Neural progenitor cell (in vitro differentiated cells): ENCODE data around the gene OR7G3. TPM values are rescaled to one million over a fixed set of nuclear protein-coding genes. Genes with fewer than 3 reads are reported as not detected.

Experiments
- DNase-seq: peaks from one replicate; pipeline ENCODE4 v3.0.0-alpha.2; 2016; ENCODE audit warnings: low spot score
- H2AFZ ChIP-seq: fragments of 200-600 bp; sonication (generic); replicated peaks from 2 replicates; pipeline ENCODE4 v1.6.1; 2016; ENCODE audit warnings: antibody characterized with exemption
- H3F3A ChIP-seq: fragments of 200-600 bp; sonication (generic); 2 replicates; pipeline ENCODE4 v1.6.1; 2016; ENCODE audit warnings: antibody characterized with exemption, low read depth
- H3K27ac ChIP-seq: fragments of 200-600 bp; sonication (generic); 2 replicates; pipeline ENCODE4 v1.5.1; 2016; ENCODE audit warnings: mild to moderate bottlenecking
- H3K27me3 ChIP-seq: fragments of 200-600 bp; sonication (generic); 2 replicates; pipeline ENCODE4 v1.6.1; 2016; ENCODE audit warnings: mild to moderate bottlenecking, moderate library complexity
- H3K36me3 ChIP-seq: fragments of 200-600 bp; sonication (generic); 2 replicates; pipeline ENCODE4 v1.5.1; 2016
- H3K4me1 ChIP-seq: fragments of 200-600 bp; sonication (generic); 2 replicates; pipeline ENCODE4 v1.6.1; 2016; ENCODE audit warnings: mixed run types
- H3K4me2 ChIP-seq: fragments of 200-600 bp; sonication (generic); 2 replicates; pipeline ENCODE4 v1.6.1; 2016
- H3K4me3 ChIP-seq: fragments of 200-600 bp; sonication (generic); 2 replicates; pipeline ENCODE4 v1.5.1; 2016
- H3K79me2 ChIP-seq: fragments of 200-600 bp; sonication (generic); 2 replicates; pipeline ENCODE4 v1.6.1; 2016; ENCODE audit warnings: low read depth
- H3K9ac ChIP-seq: fragments of 200-600 bp; sonication (generic); 2 replicates; pipeline ENCODE4 v1.6.1; 2016
- H3K9me3 ChIP-seq: fragments of 200-600 bp; sonication (generic); 2 replicates; pipeline ENCODE4 v1.5.1; 2016; ENCODE audit warnings: low read depth
- H4K20me1 ChIP-seq: fragments of 200-600 bp; sonication (generic); 2 replicates; pipeline ENCODE4 v1.6.1; 2016; ENCODE audit warnings: low read depth
- H3K27ac Mint-ChIP-seq: 3 replicates; pipeline ENCODE4 v1.8.0; 2021; ENCODE audit warnings: mixed read lengths
- H3K27me3 Mint-ChIP-seq: 2 replicates; pipeline ENCODE4 v1.8.0; 2022; ENCODE audit warnings: low read depth, mild to moderate bottlenecking, inconsistent platforms, moderate library complexity, mixed read lengths; ENCODE audit not compliant: insufficient read depth
- H3K36me3 Mint-ChIP-seq: 3 replicates; pipeline ENCODE4 v1.8.0; 2021; ENCODE audit warnings: mixed read lengths
- H3K4me1 Mint-ChIP-seq: 3 replicates; pipeline ENCODE4 v1.8.0; 2021; ENCODE audit warnings: mixed read lengths
- H3K4me3 Mint-ChIP-seq: 3 replicates; pipeline ENCODE4 v1.8.0; 2021; ENCODE audit warnings: mild to moderate bottlenecking, moderate library complexity, mixed read lengths
- H3K9me3 Mint-ChIP-seq: 3 replicates; pipeline ENCODE4 v1.8.0; 2020; ENCODE audit warnings: mixed read lengths
- CTCF ChIP-seq: fragments of 200-600 bp; sonication (generic); IDR thresholded peaks from 2 replicates; pipeline ENCODE4 v1.5.1; 2017; ENCODE audit warnings: antibody characterized with exemption, mild to moderate bottlenecking
- EZH2 ChIP-seq: fragments of 200-600 bp; sonication (generic); IDR thresholded peaks from 2 replicates; pipeline ENCODE4 v1.6.1; 2017; ENCODE audit warnings: antibody characterized with exemption, mild to moderate bottlenecking, moderate library complexity
- EZH2phosphoT487 ChIP-seq: fragments of 200-600 bp; sonication (generic); IDR thresholded peaks from 2 replicates; pipeline ENCODE4 v1.6.1; 2017; ENCODE audit warnings: antibody characterized with exemption
- total RNA-seq: library from RNA; depleted of rRNA; stranded (reverse); fragments of >200 nt; gene quantifications from 2 replicates; pipeline ENCODE4 v1.2.3, GENCODE V29; 2015; ENCODE audit warnings: low replicate concordance

Gene OR7G3
- total RNA-seq, 1 donor from 2014 or later, result not detected

- H3K4me2 ChIP-seq, result peak overlapping the region; percentile 82
- Mint-ChIP-seq H3K4me3 (peak overlapping the region; percentile 100), H3K4me1 (no peaks in the 10 kb centered on the region), H3K36me3 (peaks cover 28% of the 10 kb centered on the region), H3K27me3 (peaks cover 10% of the 10 kb centered on the region), H3K27ac (no peak overlapping the region), H3K9me3 (peaks cover 48% of the 10 kb centered on the region)
- H3F3A ChIP-seq, result peaks cover 8% of the 10 kb centered on the region
- H3K36me3 ChIP-seq, result peaks cover 25% of the 10 kb centered on the region
- no peaks in the 10 kb centered on the region for H4K20me1 ChIP-seq
- no peaks in the 10 kb centered on the region for H3K4me1 ChIP-seq
- peak overlapping the region; percentile 79 for H3K4me3 ChIP-seq
- TF ChIP-seq CTCF, result no peak
- no peak for TF ChIP-seq EZH2
- TF ChIP-seq EZH2phosphoT487, result no peak
- H3K27ac ChIP-seq, result no peak overlapping the region
- no peaks in the 10 kb centered on the region for H3K27me3 ChIP-seq
- H3K79me2 ChIP-seq, result peaks cover 45% of the 10 kb centered on the region
- peaks cover 19% of the 10 kb centered on the region for H3K9me3 ChIP-seq
- no peak overlapping the region for H3K9ac ChIP-seq
- no peak for DNase-seq
- peak overlapping the region; percentile 99 for H2AFZ ChIP-seq
Observed at GRCh38 chr19:9139609-9140158, 12.9 kb upstream of the OR7G3 start.

GRCh38 chr19:9132422-9132821 is 5.7 kb upstream of the OR7G3 start:
- H3K4me3 Mint-ChIP-seq, result no peak overlapping the region
- H3K36me3 ChIP-seq, result no peaks in the 10 kb centered on the region
- no peak overlapping the region for H3K4me2 ChIP-seq
- H3K4me1 ChIP-seq, result no peaks in the 10 kb centered on the region
- no peak overlapping the region for H3K27ac ChIP-seq
- no peak overlapping the region for H3K4me3 ChIP-seq
- H3K4me1 Mint-ChIP-seq, result no peaks in the 10 kb centered on the region
- peaks cover 18% of the 10 kb centered on the region for H3K9me3 Mint-ChIP-seq
- peaks cover 3% of the 10 kb centered on the region for H3F3A ChIP-seq
- H2AFZ ChIP-seq, result no peak overlapping the region
- H3K9ac ChIP-seq, result no peak overlapping the region
- no peaks in the 10 kb centered on the region for H3K27me3 ChIP-seq
- no peaks in the 10 kb centered on the region for H3K79me2 ChIP-seq
- no peak overlapping the region for H3K27ac Mint-ChIP-seq
- peaks cover 10% of the 10 kb centered on the region for H3K27me3 Mint-ChIP-seq
- no peaks in the 10 kb centered on the region for H4K20me1 ChIP-seq
- no peak for TF ChIP-seq CTCF
- no peak for TF ChIP-seq EZH2phosphoT487
- no peak for TF ChIP-seq EZH2
- DNase-seq, result no peak
- no peaks in the 10 kb centered on the region for H3K9me3 ChIP-seq
- no peaks in the 10 kb centered on the region for H3K36me3 Mint-ChIP-seq

GRCh38 chr19:9130965-9131364 is 4.2 kb upstream of the OR7G3 start:
- Histone ChIP-seq H3K27ac (no peak overlapping the region), H4K20me1 (no peaks in the 10 kb centered on the region), H3K4me3 (no peak overlapping the region), H3K4me2 (no peak overlapping the region), H3F3A (no peaks in the 10 kb centered on the region), H2AFZ (no peak overlapping the region), H3K9me3 (no peaks in the 10 kb centered on the region), H3K4me1 (no peaks in the 10 kb centered on the region), H3K9ac (no peak overlapping the region), H3K79me2 (no peaks in the 10 kb centered on the region), H3K36me3 (no peaks in the 10 kb centered on the region), H3K27me3 (no peaks in the 10 kb centered on the region)
- Mint-ChIP-seq H3K27ac (no peak overlapping the region), H3K36me3 (no peaks in the 10 kb centered on the region), H3K4me3 (no peak overlapping the region), H3K27me3 (peaks cover 8% of the 10 kb centered on the region), H3K4me1 (no peaks in the 10 kb centered on the region), H3K9me3 (peaks cover 26% of the 10 kb centered on the region)
- no peak for DNase-seq
- TF ChIP-seq EZH2 (no peak), CTCF (no peak), EZH2phosphoT487 (no peak)
